Fibroblast of villous mesenchyme (primary cell): ENCODE data around the gene CHD2. TPM values are rescaled to one million over a fixed set of nuclear protein-coding genes. Genes with fewer than 3 reads are reported as not detected.
"Not testable (repeated sequence)": the region's sequence is repeated elsewhere in the genome, so short reads cannot be mapped to it uniquely, and the experiment has no call there.

Experiments used
- DNase-seq: peaks from one replicate; pipeline ENCODE4 v3.0.0-alpha.2; 2010; ENCODE audit warnings: low read depth
- H3K4me3 ChIP-seq: 2 replicates; pipeline ENCODE4 v1.5.1; 2011; ENCODE audit warnings: low read depth, mild to moderate bottlenecking, low read length
- CTCF ChIP-seq: IDR thresholded peaks from 2 replicates; pipeline ENCODE4 v1.5.1; 2012; ENCODE audit warnings: low read depth, mild to moderate bottlenecking, low read length; ENCODE audit not compliant: insufficient read depth
- total RNA-seq: library from RNA; depleted of rRNA; stranded (reverse); fragments of >200 nt; gene quantifications from 2 replicates; pipeline ENCODE4 v1.2.3, GENCODE V29; 2012

The CHD2 gene
- 85.7 and 102 TPM in 2 replicates for total RNA-seq

DNA sequence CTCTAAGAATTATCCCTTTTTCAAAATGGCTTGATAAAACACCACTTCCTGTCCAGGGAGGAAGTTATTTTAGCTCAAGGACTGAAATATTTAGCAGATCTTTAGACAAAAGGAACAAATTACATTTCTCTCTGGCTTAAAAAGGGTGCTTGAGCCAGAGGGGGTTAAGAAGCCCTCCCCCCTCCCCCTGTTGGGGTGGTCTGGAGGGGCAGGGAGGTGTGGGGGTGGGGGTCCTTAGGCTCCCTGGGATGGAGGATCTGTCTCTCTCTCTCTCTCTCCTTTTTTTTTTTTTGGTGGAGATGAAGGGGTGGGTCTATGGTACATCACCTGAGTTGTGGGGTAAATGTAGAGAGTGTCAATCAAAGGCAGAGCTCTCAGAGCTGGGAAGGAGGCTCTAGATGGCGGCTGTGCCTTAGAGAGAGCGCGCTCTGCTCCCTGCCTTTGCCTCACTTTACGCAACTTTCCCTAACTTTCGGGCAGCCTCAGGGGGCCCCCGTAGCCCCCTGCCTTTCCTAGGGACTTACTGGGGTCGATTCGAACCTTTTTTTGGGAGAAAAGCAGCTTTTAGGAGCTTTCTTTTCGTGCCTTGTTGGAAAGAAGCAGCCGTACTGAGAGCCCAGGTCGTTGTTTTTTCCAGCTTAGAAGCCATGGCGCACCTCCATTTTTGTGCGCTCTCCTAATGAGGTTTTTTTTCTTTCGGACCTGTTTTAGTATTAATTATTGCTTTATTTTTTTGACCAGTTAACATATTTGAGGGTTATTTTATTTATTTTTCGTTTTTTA lies at the start of gene CHD2:
Gene CHD2 (plus strand): TSS at position 377 of the 783 bp plus-strand sequence. CDS start 914 bp downstream, outside the sequence.
- DNase-seq, result peak; percentile 89
- H3K4me3 ChIP-seq, result peak within 1 kb of the TSS; percentile 68
- TF ChIP-seq CTCF, result no peak

DNA sequence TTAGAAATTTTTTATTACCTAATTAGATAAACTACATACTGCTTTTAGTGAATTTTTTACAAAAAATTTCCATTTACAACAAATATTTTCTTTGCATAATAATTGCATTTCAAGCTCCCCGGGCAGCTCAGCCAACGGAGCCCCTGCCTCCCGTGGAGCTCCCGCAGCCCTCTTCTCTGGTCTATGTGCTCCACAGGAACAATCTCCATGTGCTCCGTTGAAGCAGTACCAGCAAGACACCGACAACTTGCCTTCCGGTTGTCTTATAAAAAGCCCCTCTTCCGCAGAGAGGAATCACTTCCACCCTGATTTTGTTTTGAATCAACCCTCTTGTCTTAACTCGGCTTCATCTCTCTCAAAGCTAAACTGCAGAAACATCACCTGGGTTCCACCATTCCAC lies 46.9 kb upstream of the CHD2 start:
- no peak overlapping the region for H3K4me3 ChIP-seq
- DNase-seq, result no peak
- TF ChIP-seq CTCF, result no peak

GRCh38 chr15:92861742-92862141 lies 38.4 kb upstream of the CHD2 start:
- no peak for TF ChIP-seq CTCF
- no peak for DNase-seq
- no peak overlapping the region for H3K4me3 ChIP-seq

DNA sequence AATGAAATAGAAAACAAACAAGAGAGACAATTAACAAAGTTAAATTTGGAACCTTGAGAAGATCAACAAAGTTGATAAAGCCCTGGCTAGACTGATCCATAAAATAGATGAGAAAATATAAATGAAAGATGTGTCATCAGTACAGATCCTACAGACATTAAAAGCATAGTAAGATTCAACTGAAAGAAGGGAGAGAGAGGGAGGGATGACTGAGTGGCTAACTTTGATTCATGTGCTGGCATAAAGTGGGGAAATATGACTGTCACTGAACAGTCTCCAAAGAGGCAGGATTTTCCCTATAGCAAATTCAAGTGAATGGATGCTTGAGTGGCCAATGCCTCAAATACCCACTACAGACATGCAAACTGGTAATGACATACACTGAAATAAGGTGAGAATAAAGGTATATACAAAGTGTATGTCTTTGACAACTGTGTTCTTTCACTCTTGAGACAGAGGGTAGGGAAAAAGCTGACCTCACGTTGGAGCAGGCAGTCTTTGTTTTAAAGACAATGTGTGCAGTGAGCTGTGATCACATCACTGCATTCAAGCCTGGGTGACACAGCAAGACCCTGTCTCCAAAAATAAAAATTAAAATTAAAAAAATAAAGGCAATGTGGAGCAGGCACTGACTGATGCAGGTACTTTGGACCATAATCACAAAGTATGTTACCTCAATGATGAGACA lies 35.9 kb upstream of the CHD2 start:
- DNase-seq, result no peak
- H3K4me3 ChIP-seq, result no peak overlapping the region
- TF ChIP-seq CTCF, result no peak

GRCh38 chr15:92869263-92869940 lies 30.7 kb upstream of the CHD2 start:
- no peak for TF ChIP-seq CTCF
- H3K4me3 ChIP-seq, result no peak overlapping the region
- DNase-seq, result peak; percentile 61

DNA sequence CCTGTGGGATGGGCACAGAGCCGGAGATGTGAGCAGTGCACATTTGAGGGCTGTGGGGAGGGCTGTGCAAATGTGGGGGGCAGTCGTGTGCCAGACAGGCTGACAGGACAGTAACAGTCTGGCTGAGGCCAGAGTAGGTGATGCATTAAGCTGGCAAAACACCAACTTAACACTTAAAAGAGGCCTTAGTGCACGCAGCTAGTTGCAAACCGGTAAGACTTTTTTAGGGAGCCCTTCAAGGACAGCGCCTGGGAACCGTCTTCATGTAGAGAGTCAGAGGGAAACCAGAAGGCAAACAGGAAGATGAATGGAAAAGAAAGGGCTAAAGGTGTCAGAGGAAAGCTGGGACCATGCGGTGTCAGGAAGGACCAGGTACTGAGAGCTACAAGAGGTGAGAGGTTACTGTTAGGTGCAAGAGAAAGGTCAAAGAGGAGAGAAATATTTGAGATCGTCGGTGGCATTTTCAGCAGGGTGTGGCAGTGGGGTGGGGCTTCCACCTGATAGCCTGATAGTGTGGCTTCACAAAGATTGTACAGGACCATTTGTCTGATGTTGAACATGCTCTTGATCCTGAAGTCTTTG lies 30.0 kb upstream of the CHD2 start:
- no peak overlapping the region for H3K4me3 ChIP-seq
- no peak for TF ChIP-seq CTCF
- peak; percentile 37 for DNase-seq

DNA sequence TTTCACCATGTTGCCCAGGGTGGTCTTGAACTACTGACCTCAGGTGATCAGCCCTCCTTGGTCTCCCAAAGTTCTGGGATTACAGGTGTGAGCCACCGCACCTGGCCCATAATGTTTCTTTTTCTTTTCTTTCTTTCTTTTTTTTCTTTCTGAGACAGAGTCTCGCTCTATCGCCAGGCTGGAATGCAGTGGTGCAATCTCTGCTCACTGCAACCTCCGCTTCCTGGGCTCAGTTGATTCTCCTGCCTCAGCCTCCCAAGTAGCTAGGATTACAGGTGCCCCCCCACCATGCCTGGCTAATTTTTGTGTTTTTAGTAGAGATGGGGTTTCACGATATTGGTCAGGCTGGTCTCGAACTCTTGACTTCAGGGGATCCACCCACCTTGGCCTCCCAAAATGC lies 27.2 kb upstream of the CHD2 start:
- not testable (repeated sequence) for DNase-seq, H3K4me3 ChIP-seq
